Spleen (tissue), 11 donors: ENCODE measurements around the gene ANKRD11. TPM values are rescaled to one million over a fixed set of nuclear protein-coding genes. Genes with fewer than 3 reads are reported as not detected.
"Not testable (repeated sequence)": the region's sequence is repeated elsewhere in the genome, so short reads cannot be mapped to it uniquely, and the experiment has no call there.

Experiments used
- DNase-seq: peaks from one replicate; pipeline ENCODE4 v3.0.0-alpha.2; 2020
- H3K27ac ChIP-seq, 8 donors: fragments of 200-600 bp; sonication (generic) in 7 of 8; 1 replicate in 4 of 8; 2 replicates in 4 of 8; pipeline versions ENCODE4 v1.5.0 to v1.8.0; 2016 to 2021; ENCODE audit warnings: inconsistent platforms in 4 of 8, mild to moderate bottlenecking in 4 of 8, moderate library complexity in 1 of 8
- H3K27me3 ChIP-seq, 7 donors: fragments of 200-600 bp; sonication (generic) in 6 of 7; replicated peaks in 1 of 7; 1 replicate in 4 of 7; 2 replicates in 3 of 7; pipeline versions ENCODE4 v1.5.0 to v1.8.0; 2016 to 2021; ENCODE audit warnings: inconsistent platforms in 3 of 7, mild to moderate bottlenecking in 1 of 7
- H3K36me3 ChIP-seq, 6 donors: fragments of 200-600 bp; sonication (generic) in 5 of 6; 1 replicate in 4 of 6; 2 replicates in 2 of 6; pipeline versions ENCODE4 v1.5.0 to v1.8.0; 2016 to 2021; ENCODE audit warnings: inconsistent platforms in 2 of 6
- H3K4me1 ChIP-seq, 6 donors: fragments of 200-600 bp; sonication (generic) in 5 of 6; 1 replicate in 3 of 6; 2 replicates in 3 of 6; pipeline versions ENCODE4 v1.5.0 to v1.8.0; 2016 to 2021; ENCODE audit warnings: inconsistent platforms in 3 of 6
- H3K4me3 ChIP-seq, 8 donors: fragments of 200-600 bp; sonication (generic) in 7 of 8; 1 replicate in 4 of 8; 2 replicates in 4 of 8; pipeline versions ENCODE4 v1.5.0 to v1.8.0; 2016 to 2021; ENCODE audit warnings: inconsistent platforms in 4 of 8, mild to moderate bottlenecking in 4 of 8, moderate library complexity in 2 of 8
- H3K9me3 ChIP-seq, 8 donors: fragments of 200-600 bp; sonication (generic) in 7 of 8; 1 replicate in 4 of 8; 2 replicates in 4 of 8; pipeline versions ENCODE4 v1.5.0 to v1.8.0; 2016 to 2021; ENCODE audit warnings: inconsistent platforms in 4 of 8
- CTCF ChIP-seq, 11 experiments: fragments of 200-600 bp in 7 of 11; fragments of 450-650 bp in 4 of 11; sonication (generic) in 4 of 11; IDR thresholded peaks in 8 of 11; conservative IDR thresholded peaks in 3 of 11; 1 replicate in 7 of 11; 2 replicates in 4 of 11; pipeline versions ENCODE4 v1.4.0 to v1.8.0; 2016 to 2021; ENCODE audit warnings: antibody characterized with exemption in 11 of 11, inconsistent platforms in 4 of 11, mild to moderate bottlenecking in 1 of 11
- POLR2A ChIP-seq, 3 donors: fragments of 450-650 bp; IDR thresholded peaks; one replicate each; pipeline ENCODE4 v1.5.1; 2017; ENCODE audit warnings: antibody characterized with exemption in 3 of 3, mild to moderate bottlenecking in 1 of 3
- POLR2AphosphoS5 ChIP-seq, 3 donors: sonication (generic); formaldehyde crosslinking; IDR thresholded peaks; one replicate each; pipeline ENCODE4 v1.5.1; 2017; ENCODE audit warnings: antibody characterized with exemption in 3 of 3
- WGBS, 5 donors: extraction: QIAGEN DNeasy Blood & Tissue Kit in 3 of 5; methylation state at CpG; one replicate each; pipeline versions ENCODE4 v1.1.5 to v1.1.7; 2013 to 2018; 5-methylcytosine and 5-hydroxymethylcytosine counted together
- intact Hi-C: fragments of 100-400 bp; cut with DNase I; formaldehyde crosslinking; loops from one replicate; pipeline ENCODE4 v1.15.0; 2023; ENCODE audit warnings: low total_unique reads
- polyA plus RNA-seq, 3 donors: library from polyadenylated mRNA; stranded (reverse); fragments of 200-250 nt; gene quantifications; one replicate each; pipeline ENCODE4 v1.2.1, GENCODE V29; 2013
- total RNA-seq, 7 donors: library from RNA; depleted of rRNA in 3 of 7; stranded (reverse); fragments of >200 nt in 3 of 7; fragmentation: NEBNext Ultra II Directional in 4 of 7; extraction: Animal tissue kit (Norgen Biotek cat#: 25700) in 4 of 7; gene quantifications; one replicate each; pipeline versions ENCODE4 v1.1.0 to v1.2.1, GENCODE V29; 2016 to 2021
- donor health status: healthy with polysubstance abuse.
- donor health status: DM: no; HTN: no; CAD: no; lungs with moderate emphysema.
- donor health status: DM: no; HTN: no; CAD: no.
- donor health status: Bipolar disorder and iron deficiency.
- donor health status: healthy.
- donor health status: DM: no; HTN: no; CAD: no.
- donor health status: DM: yes; HTN: yes; CAD: no.

Gene ANKRD11
- total and polyA plus RNA-seq, 10 donors, result 29.0 to 203 (median 128) TPM

- Histone ChIP-seq H3K27me3 (no peaks in the 10 kb centered on the region), H3K4me3 (no peak overlapping the region), H3K36me3 (peaks cover 0 to 12% (median 0%) of the 10 kb centered on the region in 6 donors), H3K27ac (peak overlapping the region in 3 of 8 donors; percentile 38 to 88 (median 84)), H3K4me1 (peaks cover 40 to 98% (median 85%) of the 10 kb centered on the region in 6 donors), H3K9me3 (no peaks in the 10 kb centered on the region)
- no peak for DNase-seq
- intact Hi-C loops, result loop anchor here (5.0 to 10.0 kb wide), 2 partner anchors 153 to 226 kb away; no protein-coding TSS in a partner anchor
- TF ChIP-seq CTCF (IDR thresholded peaks at IDR 0.05 in 8 of 11, conservative IDR thresholded peaks at IDR 0.05 in 3 of 11) (no peak), POLR2AphosphoS5 (IDR thresholded peaks at IDR 0.05) (no peak)
- WGBS, 5 donors, result 80 to 91% (median 90%) methylated on average over 14 of the region's 14 CpGs
Observed at GRCh38 chr16:89331371-89332109, 158.8 kb downstream of the ANKRD11 start.

DNA sequence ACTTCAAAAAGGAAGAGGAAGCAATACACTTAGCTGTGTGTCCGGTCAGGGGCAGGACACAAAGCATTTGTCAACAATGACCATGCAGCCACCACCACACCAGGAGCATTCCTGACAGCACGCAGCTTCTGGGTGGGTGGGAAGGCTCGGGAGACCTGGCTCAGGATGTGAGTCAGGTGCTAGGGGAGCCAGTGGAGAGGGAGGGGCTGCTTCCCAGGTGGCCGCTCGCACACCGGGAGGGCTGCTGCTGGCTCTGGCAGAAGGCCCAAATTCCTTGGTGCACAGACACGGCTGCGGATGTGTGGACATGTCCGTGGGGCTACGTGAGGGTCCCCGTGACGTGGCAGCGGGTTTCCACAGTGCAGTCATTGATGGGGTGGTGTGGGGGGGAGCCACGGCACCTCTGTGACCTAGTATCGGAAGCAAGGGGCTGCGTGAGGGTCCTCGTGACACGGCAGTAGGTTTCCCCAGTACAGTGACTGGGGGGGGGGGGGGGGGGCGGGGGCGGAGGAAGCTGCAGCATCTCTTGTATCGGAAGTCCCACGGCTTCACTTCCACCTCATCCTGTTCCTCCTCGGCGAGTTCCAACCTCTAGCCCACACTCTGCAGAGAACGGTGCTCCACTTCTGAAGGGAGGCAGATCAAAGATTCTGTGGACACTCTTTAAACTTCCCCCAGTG is 160.0 kb downstream of the ANKRD11 start:
- WGBS, 5 donors, result 23 to 45% (median 28%) methylated on average over 20 to 25 of the region's 25 CpGs
- no peaks in the 10 kb centered on the region for H3K27me3 ChIP-seq
- TF ChIP-seq POLR2A (IDR thresholded peaks at IDR 0.05) (no peak), POLR2AphosphoS5 (IDR thresholded peaks at IDR 0.05) (peak; percentile 53 to 75 (median 58))
- peak overlapping the region in 4 of 8 donors; percentile 2 to 48 (median 12) for H3K4me3 ChIP-seq
- H3K4me1 ChIP-seq, result peaks cover 46 to 98% (median 85%) of the 10 kb centered on the region in 6 donors
- peak; percentile 83 for DNase-seq
- no peaks in the 10 kb centered on the region for H3K9me3 ChIP-seq
- intact Hi-C loops, result loop anchor here (5.0 to 10.0 kb wide), 2 partner anchors 154 to 227 kb away; no protein-coding TSS in a partner anchor
- H3K27ac ChIP-seq, result peak overlapping the region; percentile 19 to 88 (median 73)
- H3K36me3 ChIP-seq, result peaks cover 0 to 12% (median 0%) of the 10 kb centered on the region in 6 donors

DNA sequence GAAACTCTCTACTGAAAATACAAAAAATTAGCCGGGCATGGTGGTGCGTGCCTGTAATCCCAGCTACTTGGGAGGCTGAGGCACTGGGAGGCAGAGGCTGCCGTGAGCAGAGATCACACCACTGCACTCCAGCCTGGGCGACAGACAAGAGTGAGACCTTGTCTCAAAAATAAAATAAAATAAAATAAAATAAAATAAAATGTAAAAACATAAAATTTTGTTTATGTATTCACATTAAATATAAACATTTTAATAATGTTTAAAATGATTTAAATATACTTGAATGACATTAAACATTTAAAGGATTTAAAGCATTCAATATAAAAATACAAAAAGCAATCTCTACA is 160.6 kb downstream of the ANKRD11 start:
- not testable (repeated sequence) for H3K27me3 ChIP-seq, H3K9me3 ChIP-seq
- WGBS, 5 donors, result 83 to 88% (median 86%) methylated on average over 4 of the region's 4 CpGs
- Histone ChIP-seq H3K36me3 (peaks cover 0 to 12% (median 0%) of the 10 kb centered on the region in 6 donors), H3K4me1 (peaks cover 45 to 98% (median 85%) of the 10 kb centered on the region in 6 donors), H3K27ac (peak overlapping the region; percentile 19 to 88 (median 73)), H3K4me3 (peak overlapping the region in 1 of 8 donors; percentile 2)
- intact Hi-C loops, result loop anchor here (5.0 to 10.0 kb wide), 2 partner anchors 155 to 227 kb away; no protein-coding TSS in a partner anchor
- DNase-seq, result peak; percentile 44

- H3K27me3 ChIP-seq, H3K4me3 ChIP-seq, intact Hi-C loops, H3K9me3 ChIP-seq: not testable (repeated sequence)
- Histone ChIP-seq H3K27ac (peak overlapping the region in 2 of 8 donors; percentile 84 to 89), H3K36me3 (peaks cover 0 to 15% (median 0%) of the 10 kb centered on the region in 6 donors), H3K4me1 (peaks cover 42 to 98% (median 85%) of the 10 kb centered on the region in 6 donors)
- DNase-seq, result peak; percentile 65
- 88 to 93% (median 91%) methylated on average over 34 to 41 of the region's 41 CpGs for WGBS, 5 donors
Observed at GRCh38 chr16:89328412-89329400, 161.7 kb downstream of the ANKRD11 start.

GRCh38 chr16:89326721-89327120 is 163.6 kb downstream of the ANKRD11 start:
- peak overlapping the region in 1 of 8 donors; percentile 41 for H3K4me3 ChIP-seq
- intact Hi-C loops, result no loop called here
- peak; percentile 72 for DNase-seq
- peaks cover 0 to 22% (median 0%) of the 10 kb centered on the region in 6 donors for H3K36me3 ChIP-seq
- no peaks in the 10 kb centered on the region for H3K9me3 ChIP-seq
- 84 to 92% (median 90%) methylated on average over 7 of the region's 7 CpGs for WGBS, 5 donors
- H3K27ac ChIP-seq, result peak overlapping the region in 7 of 8 donors; percentile 52 to 89 (median 83)
- TF ChIP-seq POLR2AphosphoS5 (IDR thresholded peaks at IDR 0.05), result no peak
- H3K27me3 ChIP-seq, result no peaks in the 10 kb centered on the region
- peaks cover 50 to 98% (median 88%) of the 10 kb centered on the region in 6 donors for H3K4me1 ChIP-seq
